Neural crest cell (in vitro differentiated cells): Measurements from ENCODE around the gene MOV10L1. TPM values are rescaled to one million over a fixed set of nuclear protein-coding genes. Genes with fewer than 3 reads are reported as not detected.

ENCODE experiments used
- DNase-seq: peaks from one replicate; pipeline ENCODE4 v3.0.0; 2021; ENCODE audit warnings: low read depth, mixed read lengths, low spot score
- H3K27ac Mint-ChIP-seq: one replicate; pipeline ENCODE4 v1.8.0; 2021; ENCODE audit warnings: mild to moderate bottlenecking, mixed read lengths; ENCODE audit not compliant: unreplicated experiment
- H3K27me3 Mint-ChIP-seq: 2 replicates; pipeline ENCODE4 v1.8.0; 2021; ENCODE audit warnings: low read depth, mild to moderate bottlenecking, mixed read lengths
- H3K36me3 Mint-ChIP-seq: 2 replicates; pipeline ENCODE4 v1.8.0; 2021; ENCODE audit warnings: low read depth, mild to moderate bottlenecking, mixed read lengths
- H3K4me1 Mint-ChIP-seq: 2 replicates; pipeline ENCODE4 v1.8.0; 2021; ENCODE audit warnings: mixed read lengths
- H3K4me3 Mint-ChIP-seq: one replicate; pipeline ENCODE4 v1.8.0; 2021; ENCODE audit warnings: mild to moderate bottlenecking, mixed read lengths
- H3K9me3 Mint-ChIP-seq: 2 replicates; pipeline ENCODE4 v1.8.0; 2021; ENCODE audit warnings: mixed read lengths
- CTCF ChIP-seq: fragments of 200-600 bp; sonication (generic); conservative IDR thresholded peaks from 2 replicates; pipeline ENCODE4 v1.5.0; 2021; ENCODE audit warnings: antibody characterized with exemption, mild to moderate bottlenecking
- total RNA-seq: library from RNA; stranded (reverse); gene quantifications from 2 replicates; pipeline ENCODE4 v1.2.1, GENCODE V29; 2021

The MOV10L1 gene
- total RNA-seq, 1 donor from 2014 or later, result not detected

- H3K4me3 Mint-ChIP-seq, result no peak overlapping the region
- no peak for TF ChIP-seq CTCF
- H3K4me1 Mint-ChIP-seq, result peaks cover 19% of the 10 kb centered on the region
- H3K27ac Mint-ChIP-seq, result no peak overlapping the region
- H3K36me3 Mint-ChIP-seq, result no peaks in the 10 kb centered on the region
- no peak for DNase-seq
- H3K27me3 Mint-ChIP-seq, result no peaks in the 10 kb centered on the region
- no peaks in the 10 kb centered on the region for H3K9me3 Mint-ChIP-seq
Observed at GRCh38 chr22:50148166-50148500, 58.3 kb downstream of the MOV10L1 start.

GRCh38 chr22:50148991-50149721 is 59.4 kb downstream of the MOV10L1 start:
- Mint-ChIP-seq H3K9me3 (no peaks in the 10 kb centered on the region), H3K4me3 (no peak overlapping the region), H3K27ac (no peak overlapping the region), H3K4me1 (peaks cover 19% of the 10 kb centered on the region), H3K36me3 (no peaks in the 10 kb centered on the region), H3K27me3 (no peaks in the 10 kb centered on the region)
- TF ChIP-seq CTCF, result peak; percentile 86
- DNase-seq, result peak; percentile 52

- H3K27ac Mint-ChIP-seq, result peak overlapping the region; percentile 50
Observed at GRCh38 chr22:50150161-50151129, 60.6 kb downstream of the MOV10L1 start.

GRCh38 chr22:50151571-50152537 is 62.0 kb downstream of the MOV10L1 start:
- no peaks in the 10 kb centered on the region for H3K9me3 Mint-ChIP-seq
- DNase-seq, result no peak
- no peaks in the 10 kb centered on the region for H3K36me3 Mint-ChIP-seq
- no peak for TF ChIP-seq CTCF
- no peak overlapping the region for H3K4me3 Mint-ChIP-seq
- no peaks in the 10 kb centered on the region for H3K27me3 Mint-ChIP-seq
- H3K27ac Mint-ChIP-seq, result peak overlapping the region; percentile 78
- peaks cover 2% of the 10 kb centered on the region for H3K4me1 Mint-ChIP-seq

More at GRCh38 chr22:50150161-50151129, 60.6 kb downstream of the MOV10L1 start:
- peaks cover 15% of the 10 kb centered on the region for H3K4me1 Mint-ChIP-seq
- no peaks in the 10 kb centered on the region for H3K36me3 Mint-ChIP-seq
- DNase-seq, result no peak
- no peak overlapping the region for H3K4me3 Mint-ChIP-seq
- no peaks in the 10 kb centered on the region for H3K27me3 Mint-ChIP-seq
- H3K9me3 Mint-ChIP-seq, result no peaks in the 10 kb centered on the region
- TF ChIP-seq CTCF, result no peak
